Liver (tissue), 2 donors: ENCODE data around the gene CDKL4.

ENCODE experiments used
- RXRA ChIP-seq, 2 donors: IDR thresholded peaks; 2 replicates each; pipeline ENCODE4 v1.6.1; 2017 to 2018; ENCODE audit warnings: antibody characterized with exemption in 2 of 2, mild to moderate bottlenecking in 1 of 2
- YY1 ChIP-seq: IDR thresholded peaks from 2 replicates; pipeline ENCODE4 v1.6.1; 2016; ENCODE audit warnings: antibody characterized with exemption, mild to moderate bottlenecking
- donor health status: healthy.

GRCh38 chr2:39139511-39140237, 104.1 kb downstream of the CDKL4 start:
- no peak for TF ChIP-seq YY1
- TF ChIP-seq RXRA (IDR thresholded peaks at IDR 0.05), result no peak
